H1 (cell line): Measurements from ENCODE around the gene AIPL1. TPM values are rescaled to one million over a fixed set of nuclear protein-coding genes. Genes with fewer than 3 reads are reported as not detected.

Source experiments
- EGR1 ChIP-seq: IDR thresholded peaks from 2 replicates; pipeline ENCODE4 v1.6.1; 2011; ENCODE audit warnings: low read depth, low read length, borderline replicate concordance
- JUN ChIP-seq: IDR thresholded peaks from 2 replicates; pipeline ENCODE4 v1.6.1; 2011; ENCODE audit warnings: low read depth, mild to moderate bottlenecking, improper control_type of control experiment, low read length
- polyA plus RNA-seq, 7 experiments: library from polyadenylated mRNA; depleted of rRNA in 3 of 7; stranded (reverse) in 5 of 7; unstranded in 2 of 7; fragments of >200 nt in 5 of 7; fragments of 200-250 nt in 2 of 7; gene quantifications; 1 replicate in 5 of 7; 2 replicates in 1 of 7; 4 replicates in 1 of 7; pipeline versions ENCODE4 v1.2.1 to v1.2.3, GENCODE V29; 2011 to 2013; ENCODE audit warnings: missing spikeins in 2 of 7, mixed read lengths in 2 of 7
- total RNA-seq: library from RNA; stranded (reverse); fragmentation: NEBNext Ultra II Directional; extraction: Animal tissue kit (Norgen Biotek cat#: 25700); gene quantifications from 2 replicates; pipeline ENCODE4 v1.2.1, GENCODE V29; 2021

AIPL1 gene
- total and polyA plus RNA-seq, 2 of the 8 experiments (the other 6 are each of a cell fraction or from before 2014, with no cell fraction given), result 0.56 to 0.71 TPM

- TF ChIP-seq EGR1 (0 out of 2 replicates have a peak, but pooled peaks have one; percentile 30), JUN (no peak)
Observed at GRCh38 chr17:6461792-6462524, 27.0 kb upstream of the AIPL1 start (continued).
